NCI-H1417 treated with DMSO at 0.1 percent for 48 hours (cell line): ENCODE results near the gene AKAP12.
A peak's percentile ranks its signal among the peaks of the same experiment; 100 is the strongest.
"Not testable (repeated sequence)": the region's sequence is repeated elsewhere in the genome, so short reads cannot be mapped to it uniquely, and the experiment has no call there.

Source experiments
- DNase-seq: peaks from one replicate; lab custom pipeline; 2025; lab: John Stamatoyannopoulos, UW

AKAP12 gene

DNA sequence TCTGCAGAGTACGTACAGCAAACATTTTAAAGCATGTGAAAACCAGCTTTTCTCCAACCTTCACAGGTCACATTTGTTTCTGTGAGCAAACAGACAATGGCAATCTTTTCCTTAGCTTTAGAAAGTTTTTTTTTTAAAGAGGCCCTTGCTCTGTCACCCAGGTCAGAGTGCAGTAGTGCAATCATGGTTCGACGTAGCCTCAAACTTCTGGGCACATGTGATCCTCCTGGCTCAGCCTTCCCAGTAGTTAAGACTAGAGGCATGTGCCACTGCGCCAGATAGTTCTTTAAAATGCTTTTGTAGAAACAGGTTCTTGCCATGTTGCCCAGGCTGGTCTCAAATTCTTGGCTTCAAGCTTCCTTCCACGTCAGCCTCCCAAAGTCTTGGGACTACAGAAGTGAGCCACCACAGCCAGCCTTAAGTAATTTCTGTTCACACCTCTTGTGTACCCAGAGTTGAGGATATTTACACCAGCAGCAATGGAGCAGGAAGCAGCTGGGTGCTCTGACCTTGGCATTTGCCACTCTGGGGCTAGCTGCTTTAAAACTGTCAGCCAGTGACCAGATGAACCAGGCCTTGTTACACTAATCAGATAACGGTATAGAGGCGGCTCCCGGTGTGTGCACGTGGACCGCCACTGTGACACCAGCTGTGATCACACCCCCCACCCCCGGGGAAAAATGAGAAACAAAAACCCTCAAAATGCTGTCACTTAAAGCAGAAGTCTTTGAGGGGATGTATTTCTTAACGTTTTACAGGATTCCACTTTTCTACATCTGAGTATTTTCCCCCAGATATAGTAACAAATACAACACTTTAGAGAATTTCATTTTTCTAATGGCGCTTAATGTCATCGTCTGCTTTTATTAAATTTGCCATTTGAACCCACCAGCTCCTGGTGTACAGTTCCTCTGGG lies 71.3 kb downstream of the AKAP12 start:
- DNase-seq: no peak

GRCh38 chr6:151313066-151313491 lies 73.3 kb downstream of the AKAP12 start:
- peak; percentile 92 for DNase-seq

GRCh38 chr6:151315661-151316060 lies 75.9 kb downstream of the AKAP12 start:
- DNase-seq: not testable (repeated sequence)

- no peak for DNase-seq
Measured at GRCh38 chr6:151317103-151317994, 77.6 kb downstream of the AKAP12 start.

- no peak for DNase-seq
Measured at GRCh38 chr6:151317995-151318365, 78.2 kb downstream of the AKAP12 start.

GRCh38 chr6:151320140-151320539 lies 80.4 kb downstream of the AKAP12 start:
- DNase-seq: no peak

DNA sequence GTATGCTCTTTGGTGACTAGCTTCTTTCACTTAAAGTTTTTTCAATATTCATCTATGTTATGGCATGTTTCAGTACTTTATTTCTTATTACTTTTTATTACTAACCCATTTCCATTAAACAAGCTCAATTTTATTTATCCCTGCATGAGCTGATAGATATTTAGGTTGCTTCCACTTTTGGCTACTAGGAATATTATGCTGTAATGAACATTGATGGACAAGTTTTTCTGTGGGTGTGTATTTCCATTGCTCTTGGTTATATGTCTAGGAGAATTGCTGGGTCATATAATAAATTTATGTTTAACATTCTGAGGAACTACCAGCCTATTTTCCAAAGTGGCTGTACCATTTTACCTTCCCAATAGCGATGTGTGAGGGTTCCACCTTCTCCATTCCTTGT lies 81.7 kb downstream of the AKAP12 start:
- DNase-seq: no peak

GRCh38 chr6:151322570-151322969 lies 82.8 kb downstream of the AKAP12 start:
- DNase-seq: no peak

GRCh38 chr6:151323791-151324487 lies 84.2 kb downstream of the AKAP12 start:
- DNase-seq: peak; percentile 44

DNA sequence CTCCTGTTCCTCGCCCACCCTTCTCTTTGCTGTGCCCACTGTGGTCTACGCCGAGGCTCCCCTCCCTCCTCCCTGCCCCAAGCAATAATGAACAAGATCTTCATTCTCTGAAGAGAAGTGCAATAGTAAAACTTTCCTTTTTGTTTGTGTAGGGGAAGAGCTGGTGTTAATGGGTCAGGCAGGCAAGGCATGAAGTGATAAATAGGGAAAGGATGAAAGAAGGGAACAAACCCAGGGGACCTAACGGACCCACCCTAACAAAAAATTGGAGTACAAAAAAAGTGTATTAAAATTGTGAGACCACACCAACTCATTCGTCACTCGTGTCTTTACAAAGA lies 84.7 kb downstream of the AKAP12 start:
- DNase-seq: no peak

DNA sequence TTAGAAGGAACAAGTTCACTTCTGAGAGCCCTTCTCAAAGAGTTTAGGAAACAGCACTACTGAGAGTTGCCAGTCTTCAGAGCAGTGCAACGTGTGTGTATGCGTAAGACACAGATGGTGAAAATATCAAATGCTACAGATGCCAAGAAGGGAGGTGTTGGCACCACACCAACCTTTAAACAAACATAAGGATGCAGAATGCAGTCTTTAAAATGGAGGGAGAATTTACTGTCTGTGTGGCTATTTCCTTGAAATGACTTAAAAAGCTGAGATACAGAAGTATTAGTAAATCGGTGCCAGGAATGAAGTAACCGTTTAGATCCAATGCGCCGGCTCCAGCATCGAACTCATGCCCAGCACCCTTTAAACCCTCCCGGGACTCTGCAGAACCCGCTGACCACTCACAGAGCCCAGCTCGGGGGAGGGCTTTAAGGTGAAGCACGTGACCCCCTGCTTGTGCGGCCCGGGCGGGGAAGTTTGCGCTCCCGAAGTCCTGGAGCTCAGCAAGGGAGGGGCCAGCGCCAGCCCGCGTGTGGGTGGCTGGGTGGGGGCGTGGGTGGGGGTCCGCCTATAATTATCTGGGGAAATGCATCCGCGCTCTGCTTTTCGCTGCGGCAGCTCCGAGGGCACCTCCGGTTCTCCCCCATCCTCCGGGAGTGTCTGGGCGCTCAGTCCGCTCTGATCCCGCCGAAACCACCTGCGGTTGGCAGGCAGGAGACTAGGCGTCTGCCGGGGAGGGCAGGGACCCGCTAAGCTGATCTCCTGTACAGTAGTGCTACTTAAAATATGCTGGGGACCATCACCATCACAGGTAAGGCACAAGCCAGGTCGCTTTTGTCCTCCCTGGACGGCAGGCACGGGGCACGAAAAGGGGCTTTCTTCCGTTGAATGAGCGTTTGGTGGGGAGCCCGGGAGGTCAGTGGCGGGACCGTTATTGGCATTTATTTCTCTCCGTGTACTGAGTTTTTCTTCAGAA lies 85.6 kb downstream of the AKAP12 start:
- DNase-seq: no peak

GRCh38 chr6:151326116-151326825 lies 86.5 kb downstream of the AKAP12 start:
- no peak for DNase-seq

- DNase-seq: no peak
Measured at GRCh38 chr6:151327101-151327500, 87.3 kb downstream of the AKAP12 start.

- DNase-seq: no peak
Measured at GRCh38 chr6:151330130-151330696, 90.4 kb downstream of the AKAP12 start.

GRCh38 chr6:151335930-151336329 lies 96.2 kb downstream of the AKAP12 start:
- no peak for DNase-seq

GRCh38 chr6:151338651-151339200 lies 99.0 kb downstream of the AKAP12 start:
- no peak for DNase-seq

- no peak for DNase-seq
Measured at GRCh38 chr6:151339369-151339768, 99.6 kb downstream of the AKAP12 start.

DNA sequence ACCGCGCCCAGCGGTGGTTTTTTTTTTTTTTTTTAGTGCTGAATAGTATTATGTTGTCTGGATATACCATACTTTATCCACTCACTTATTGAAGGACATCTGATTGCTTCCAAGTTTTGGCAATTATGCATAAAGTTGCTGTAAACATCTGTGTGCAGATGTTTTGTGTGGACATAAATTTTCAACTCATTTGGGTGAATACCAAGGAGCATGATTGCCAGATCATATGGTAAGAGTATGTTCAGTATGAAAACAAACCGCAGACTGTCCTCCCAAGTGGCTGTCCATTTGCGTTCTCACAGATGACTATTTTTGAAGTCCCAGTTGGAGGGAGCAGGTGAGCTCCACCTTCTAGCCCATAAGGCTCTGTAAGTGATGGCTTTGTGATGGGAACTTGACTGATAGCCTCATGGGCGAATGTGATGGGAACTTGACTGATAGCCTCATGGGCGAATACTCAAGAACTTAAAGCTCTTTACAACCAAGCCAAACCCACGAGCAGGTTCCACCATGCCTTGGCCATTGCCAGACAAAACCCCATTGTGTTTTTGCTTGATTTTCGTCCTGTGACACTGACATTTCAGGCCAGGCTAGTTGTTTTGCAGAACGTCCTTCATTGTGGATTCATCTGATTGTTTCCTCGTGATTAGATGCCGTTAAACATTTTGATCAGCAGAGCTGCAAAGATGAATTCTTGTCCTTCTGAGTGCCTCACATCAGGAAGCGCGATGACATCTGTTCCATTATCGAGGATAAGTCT lies 100.6 kb downstream of the AKAP12 start:
- no peak for DNase-seq
